ENCODE results near the gene GLB1L3. TPM values are rescaled to one million over a fixed set of nuclear protein-coding genes. Genes with fewer than 3 reads are reported as not detected.
"Not testable (repeated sequence)": the region's sequence is repeated elsewhere in the genome, so short reads cannot be mapped to it uniquely, and the experiment has no call there.

Gene GLB1L3
- polyA plus RNA-seq, 1 experiment = not detected

GRCh38 chr11:134342572-134343340 is 66.6 kb downstream of the GLB1L3 start:
- no peak overlapping the region for H3K4me3 ChIP-seq (ENCODE audit: low read depth, low read length)
- no peaks in the 10 kb centered on the region for H3K27me3 ChIP-seq (ENCODE audit: control insufficient read depth, insufficient read depth, low read length)
- peaks cover 20% of the 10 kb centered on the region for H3K9me3 ChIP-seq (ENCODE audit: control insufficient read depth, insufficient read depth, low read length)
- no peak for DNase-seq (ENCODE audit: low read depth, low spot score)
- no peak overlapping the region for H3K27ac ChIP-seq (ENCODE audit: low read depth, low read length)
- ChIA-PET CTCF (interaction anchor here (0.7 kb wide), 1 partner anchor 32 kb away, joined by 3 read pairs; no protein-coding TSS in a partner anchor), POLR2A (no interaction called here)
- TF ChIP-seq, protein P1, sequence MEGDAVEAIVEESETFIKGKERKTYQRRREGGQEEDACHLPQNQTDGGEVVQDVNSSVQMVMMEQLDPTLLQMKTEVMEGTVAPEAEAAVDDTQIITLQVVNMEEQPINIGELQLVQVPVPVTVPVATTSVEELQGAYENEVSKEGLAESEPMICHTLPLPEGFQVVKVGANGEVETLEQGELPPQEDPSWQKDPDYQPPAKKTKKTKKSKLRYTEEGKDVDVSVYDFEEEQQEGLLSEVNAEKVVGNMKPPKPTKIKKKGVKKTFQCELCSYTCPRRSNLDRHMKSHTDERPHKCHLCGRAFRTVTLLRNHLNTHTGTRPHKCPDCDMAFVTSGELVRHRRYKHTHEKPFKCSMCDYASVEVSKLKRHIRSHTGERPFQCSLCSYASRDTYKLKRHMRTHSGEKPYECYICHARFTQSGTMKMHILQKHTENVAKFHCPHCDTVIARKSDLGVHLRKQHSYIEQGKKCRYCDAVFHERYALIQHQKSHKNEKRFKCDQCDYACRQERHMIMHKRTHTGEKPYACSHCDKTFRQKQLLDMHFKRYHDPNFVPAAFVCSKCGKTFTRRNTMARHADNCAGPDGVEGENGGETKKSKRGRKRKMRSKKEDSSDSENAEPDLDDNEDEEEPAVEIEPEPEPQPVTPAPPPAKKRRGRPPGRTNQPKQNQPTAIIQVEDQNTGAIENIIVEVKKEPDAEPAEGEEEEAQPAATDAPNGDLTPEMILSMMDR (IDR thresholded peaks at IDR 0.05; ENCODE audit: low read depth, low read length) = no peak

DNA sequence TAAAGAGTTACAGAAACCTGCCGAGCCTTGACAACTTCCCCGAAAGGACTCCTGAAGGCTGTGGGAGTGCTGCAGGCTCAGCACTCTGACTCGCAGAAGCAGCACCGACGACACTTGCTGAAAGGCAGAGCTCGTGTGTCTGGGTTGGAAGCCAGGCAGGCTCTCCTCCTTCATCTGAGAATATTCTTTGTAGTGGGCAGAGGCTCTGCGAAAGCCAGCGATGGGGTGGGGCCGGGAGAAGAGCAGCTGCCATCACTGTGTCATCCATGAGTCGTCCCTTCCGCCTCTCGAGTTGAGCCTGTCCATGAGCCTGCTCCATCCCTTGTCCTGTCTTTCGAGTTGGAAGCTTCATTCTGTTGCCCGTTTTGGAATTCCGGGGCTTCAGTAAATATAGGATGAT is 67.5 kb downstream of the GLB1L3 start:
- TF ChIP-seq, protein P1 (IDR thresholded peaks at IDR 0.05; ENCODE audit: low read depth, low read length) = no peak
- no peak for DNase-seq (ENCODE audit: low read depth, low spot score)
- peaks cover 20% of the 10 kb centered on the region for H3K9me3 ChIP-seq (ENCODE audit: control insufficient read depth, insufficient read depth, low read length)
- H3K27me3 ChIP-seq (ENCODE audit: control insufficient read depth, insufficient read depth, low read length) = no peaks in the 10 kb centered on the region
- no peak overlapping the region for H3K4me3 ChIP-seq (ENCODE audit: low read depth, low read length)
- no peak overlapping the region for H3K27ac ChIP-seq (ENCODE audit: low read depth, low read length)
- POLR2A ChIA-PET = no interaction called here
- CTCF ChIA-PET = no interaction called here

DNA sequence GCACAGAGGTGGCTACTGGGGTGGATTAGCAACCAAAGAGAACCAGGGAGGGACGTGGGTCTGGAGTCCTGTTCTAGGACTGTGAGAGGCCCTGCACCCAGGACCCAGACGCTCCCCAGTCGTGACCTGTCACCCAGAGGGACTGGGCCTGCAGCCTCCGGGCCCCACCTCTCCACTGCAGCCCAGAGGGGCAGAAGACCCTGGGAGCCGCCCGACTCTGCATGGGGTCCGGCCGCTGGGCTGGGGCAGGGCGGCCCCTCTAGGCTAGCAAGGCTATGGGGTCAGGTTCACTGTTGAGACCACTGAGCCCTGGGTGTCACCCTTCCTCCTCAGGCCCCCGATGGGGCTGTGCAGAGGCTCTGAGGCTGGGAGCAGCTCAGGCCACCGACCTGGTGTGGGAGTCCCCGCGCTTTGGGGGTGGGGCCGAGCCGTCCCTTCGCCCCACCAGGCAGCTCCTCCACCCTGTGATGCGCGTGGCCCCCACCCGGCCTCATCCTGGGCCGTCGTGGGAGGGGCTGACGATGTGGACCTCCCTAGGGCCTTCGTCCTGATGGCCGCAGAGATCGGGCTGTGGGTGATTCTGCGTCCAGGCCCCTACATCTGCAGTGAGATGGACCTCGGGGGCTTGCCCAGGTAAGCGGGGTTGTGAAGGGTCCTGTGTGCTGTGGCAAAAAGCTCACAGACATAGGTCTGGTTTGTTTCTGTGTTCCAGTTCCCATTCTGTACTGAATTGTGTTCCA is 68.5 kb downstream of the GLB1L3 start:
- CTCF ChIA-PET; H3K4me3 ChIP-seq (ENCODE audit: low read depth, low read length); H3K27ac ChIP-seq (ENCODE audit: low read depth, low read length); POLR2A ChIA-PET; DNase-seq (ENCODE audit: low read depth, low spot score); H3K27me3 ChIP-seq (ENCODE audit: control insufficient read depth, insufficient read depth, low read length): not testable (repeated sequence)
- H3K9me3 ChIP-seq (ENCODE audit: control insufficient read depth, insufficient read depth, low read length) = peaks cover 20% of the 10 kb centered on the region

- TF ChIP-seq, protein P1 (IDR thresholded peaks at IDR 0.05; ENCODE audit: low read depth, low read length) = no peak
- H3K4me3 ChIP-seq (ENCODE audit: low read depth, low read length) = no peak overlapping the region
- POLR2A ChIA-PET = no interaction called here
- peaks cover 19% of the 10 kb centered on the region for H3K9me3 ChIP-seq (ENCODE audit: control insufficient read depth, insufficient read depth, low read length)
- CTCF ChIA-PET = no interaction called here
- H3K27ac ChIP-seq (ENCODE audit: low read depth, low read length) = no peak overlapping the region
- DNase-seq (ENCODE audit: low read depth, low spot score) = no peak
- H3K27me3 ChIP-seq (ENCODE audit: control insufficient read depth, insufficient read depth, low read length) = no peaks in the 10 kb centered on the region
Observed at GRCh38 chr11:134345237-134345550, 69.0 kb downstream of the GLB1L3 start.

DNA sequence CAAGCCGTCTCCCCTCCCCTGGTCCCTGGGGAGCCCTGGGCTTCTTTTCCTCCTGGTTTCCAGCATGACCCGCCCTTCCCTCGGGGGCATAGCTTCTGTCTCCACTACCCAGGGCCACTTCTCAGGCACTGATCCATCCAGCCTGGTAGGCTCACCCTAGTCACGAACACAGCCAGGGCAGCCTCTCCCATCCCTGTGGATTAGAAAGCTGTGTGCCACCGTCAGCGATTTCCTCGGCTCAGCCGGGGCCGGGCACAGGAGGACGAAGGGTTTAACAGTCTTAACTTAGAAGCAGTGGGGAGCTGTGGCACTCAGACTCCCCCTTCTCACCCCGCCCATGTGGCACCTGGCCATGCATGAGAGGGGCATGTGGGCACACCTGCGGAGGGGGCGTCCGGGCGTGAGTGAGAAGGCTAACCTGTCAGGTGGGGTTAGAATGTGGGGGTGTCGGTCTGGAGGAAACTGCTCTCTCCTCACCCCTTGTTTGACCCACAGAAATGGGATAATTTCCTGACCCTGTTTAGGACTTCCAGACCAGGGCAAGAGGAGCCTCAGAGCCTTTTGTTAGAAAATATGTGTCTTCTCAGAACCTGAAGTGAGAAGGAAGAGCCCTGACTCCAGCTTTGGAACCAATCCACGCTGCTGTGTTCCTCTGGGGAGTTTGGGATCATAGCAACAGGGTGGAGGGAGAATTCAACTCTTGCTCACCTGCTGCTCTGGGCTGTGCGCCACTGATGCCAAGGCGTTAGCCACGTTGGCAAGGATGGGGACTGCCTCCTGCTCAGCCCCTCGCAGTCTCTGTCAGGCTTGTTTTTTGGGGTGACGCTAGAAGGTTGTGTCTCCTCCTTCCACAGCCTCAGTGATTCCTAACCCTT is 70.2 kb downstream of the GLB1L3 start:
- Histone ChIP-seq H3K4me3 (ENCODE audit: low read depth, low read length) (no peak overlapping the region), H3K9me3 (ENCODE audit: control insufficient read depth, insufficient read depth, low read length) (peaks cover 14% of the 10 kb centered on the region), H3K27me3 (ENCODE audit: control insufficient read depth, insufficient read depth, low read length) (no peaks in the 10 kb centered on the region), H3K27ac (ENCODE audit: low read depth, low read length) (no peak overlapping the region)
- DNase-seq (ENCODE audit: low read depth, low spot score) = no peak
- ChIA-PET CTCF (no interaction called here), POLR2A (no interaction called here)
- TF ChIP-seq, protein P1 (IDR thresholded peaks at IDR 0.05; ENCODE audit: low read depth, low read length) = no peak
